ENCODE measurements around the gene RSF1.

RSF1 gene

DNA sequence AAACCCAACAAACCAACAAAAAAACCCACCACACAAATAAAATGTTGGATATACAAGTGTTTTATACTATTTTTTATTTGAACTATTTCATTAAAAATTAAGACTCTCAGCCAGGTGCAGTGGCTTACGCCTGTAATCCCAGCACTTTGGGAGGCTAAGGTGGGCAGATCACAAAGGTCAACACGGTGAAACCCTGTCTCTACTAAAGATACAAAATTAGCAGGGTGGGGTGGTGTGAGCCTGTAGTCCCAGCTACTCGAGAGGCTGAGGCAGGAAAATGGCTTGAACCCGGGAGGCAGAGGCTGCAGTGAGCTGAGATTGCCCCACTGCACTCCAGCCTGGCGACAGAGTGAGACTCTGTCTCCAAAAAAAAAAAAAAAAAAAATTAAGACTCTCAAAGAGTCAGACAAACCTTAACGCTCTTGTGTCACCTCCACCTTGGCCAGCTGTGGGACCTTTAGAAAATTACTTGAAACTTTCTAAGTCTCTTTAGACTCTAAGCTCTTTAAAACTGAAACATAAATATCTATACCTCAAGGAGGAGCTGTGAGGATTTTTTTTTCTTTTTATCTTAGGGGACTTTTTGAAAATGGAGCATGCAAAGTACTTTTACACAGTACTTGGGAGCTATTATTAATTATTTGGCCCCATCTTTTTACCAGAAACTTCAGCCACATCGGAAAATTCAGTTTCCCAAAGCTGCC lies 114.5 kb downstream of the RSF1 start:
- TF ChIP-seq, protein P1, sequence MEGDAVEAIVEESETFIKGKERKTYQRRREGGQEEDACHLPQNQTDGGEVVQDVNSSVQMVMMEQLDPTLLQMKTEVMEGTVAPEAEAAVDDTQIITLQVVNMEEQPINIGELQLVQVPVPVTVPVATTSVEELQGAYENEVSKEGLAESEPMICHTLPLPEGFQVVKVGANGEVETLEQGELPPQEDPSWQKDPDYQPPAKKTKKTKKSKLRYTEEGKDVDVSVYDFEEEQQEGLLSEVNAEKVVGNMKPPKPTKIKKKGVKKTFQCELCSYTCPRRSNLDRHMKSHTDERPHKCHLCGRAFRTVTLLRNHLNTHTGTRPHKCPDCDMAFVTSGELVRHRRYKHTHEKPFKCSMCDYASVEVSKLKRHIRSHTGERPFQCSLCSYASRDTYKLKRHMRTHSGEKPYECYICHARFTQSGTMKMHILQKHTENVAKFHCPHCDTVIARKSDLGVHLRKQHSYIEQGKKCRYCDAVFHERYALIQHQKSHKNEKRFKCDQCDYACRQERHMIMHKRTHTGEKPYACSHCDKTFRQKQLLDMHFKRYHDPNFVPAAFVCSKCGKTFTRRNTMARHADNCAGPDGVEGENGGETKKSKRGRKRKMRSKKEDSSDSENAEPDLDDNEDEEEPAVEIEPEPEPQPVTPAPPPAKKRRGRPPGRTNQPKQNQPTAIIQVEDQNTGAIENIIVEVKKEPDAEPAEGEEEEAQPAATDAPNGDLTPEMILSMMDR (IDR thresholded peaks at IDR 0.05; ENCODE audit: borderline replicate concordance, control extremely low read depth, extremely low read depth, insufficient read depth, missing control alignments): no peak
- no peak for DNase-seq (ENCODE audit: low spot score)
- in situ Hi-C loops (cut with MboI; ENCODE audit: low sequenced_read_pairs, unreplicated experiment): no loop called here

DNA sequence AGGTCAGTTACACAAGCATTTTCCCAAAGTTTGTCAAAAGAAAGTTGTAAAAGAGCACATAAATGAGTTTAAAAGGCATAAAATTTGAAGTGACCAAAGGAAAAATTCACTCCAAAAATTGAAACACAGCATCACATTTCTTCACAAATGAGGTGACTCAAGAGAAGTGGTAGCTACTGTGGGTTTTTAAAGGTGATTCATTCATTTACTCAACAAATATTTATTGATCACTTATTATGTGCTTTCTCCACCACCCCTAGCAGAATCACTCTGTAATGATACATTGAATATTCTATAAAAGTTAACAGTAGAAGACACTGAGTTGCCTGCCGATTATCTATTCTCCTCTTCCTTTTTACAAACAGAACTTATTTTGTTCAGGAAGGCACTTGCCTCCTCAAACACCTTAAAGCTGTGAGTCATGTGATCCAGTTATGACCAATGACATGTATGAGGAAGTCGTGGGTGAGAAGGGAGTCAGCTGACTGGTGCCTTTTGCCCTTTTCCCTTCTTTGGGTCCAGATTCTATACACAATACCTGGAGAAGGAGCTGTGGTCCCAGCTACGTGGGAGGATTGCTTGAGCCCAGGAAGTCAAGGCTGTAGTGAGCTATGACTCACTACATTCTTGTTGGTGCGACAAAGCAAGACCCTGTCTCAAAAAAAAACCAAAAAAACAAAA lies 115.2 kb downstream of the RSF1 start:
- in situ Hi-C loops (cut with MboI; ENCODE audit: low sequenced_read_pairs, unreplicated experiment): no loop called here
- no peak for DNase-seq (ENCODE audit: low spot score)
- TF ChIP-seq, protein P1 (IDR thresholded peaks at IDR 0.05; ENCODE audit: borderline replicate concordance, control extremely low read depth, extremely low read depth, insufficient read depth, missing control alignments): no peak

DNA sequence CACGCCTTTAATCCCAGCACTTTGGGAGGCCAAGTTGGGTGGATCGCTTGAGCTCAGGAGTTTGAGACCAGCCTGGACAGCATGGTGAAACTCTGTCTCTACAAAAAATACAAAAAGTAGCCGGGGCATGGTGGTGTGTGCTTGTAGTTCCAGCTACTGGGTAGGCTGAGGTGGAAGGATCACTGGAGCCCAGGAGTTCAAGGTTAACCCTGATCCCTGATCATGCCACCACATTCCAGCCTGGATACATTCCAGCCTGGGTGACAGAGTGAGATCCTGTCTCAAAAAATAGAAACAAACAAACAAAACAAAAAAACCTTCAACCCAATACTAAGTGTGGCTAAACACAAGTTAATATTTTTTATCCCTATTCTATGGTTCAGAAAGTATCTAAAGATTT lies 116.5 kb downstream of the RSF1 start:
- DNase-seq (ENCODE audit: low spot score): no peak
- TF ChIP-seq, protein P1 (IDR thresholded peaks at IDR 0.05; ENCODE audit: borderline replicate concordance, control extremely low read depth, extremely low read depth, insufficient read depth, missing control alignments): no peak
- in situ Hi-C loops (cut with MboI; ENCODE audit: low sequenced_read_pairs, unreplicated experiment): no loop called here

DNA sequence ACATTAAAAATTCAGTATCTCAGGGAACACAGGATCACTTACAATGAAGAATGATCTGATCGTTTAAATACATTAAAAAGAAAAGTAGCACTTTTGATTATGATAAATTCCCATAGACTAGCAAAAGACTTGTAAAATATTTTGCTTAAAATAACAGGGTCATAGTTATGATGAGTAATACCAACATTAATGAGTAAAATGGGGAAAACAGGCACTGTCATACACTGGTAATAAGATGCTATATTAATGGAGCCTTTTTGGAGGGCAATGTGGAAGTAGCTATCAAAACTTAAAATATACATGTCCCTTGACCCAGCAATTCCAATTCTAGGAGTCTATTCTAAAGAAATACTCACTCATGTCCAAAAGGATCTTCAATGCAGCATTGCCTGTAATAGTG lies 121.1 kb downstream of the RSF1 start:
- no peak for DNase-seq (ENCODE audit: low spot score)
- in situ Hi-C loops (cut with MboI; ENCODE audit: low sequenced_read_pairs, unreplicated experiment): no loop called here
- TF ChIP-seq, protein P1 (IDR thresholded peaks at IDR 0.05; ENCODE audit: borderline replicate concordance, control extremely low read depth, extremely low read depth, insufficient read depth, missing control alignments): no peak

DNA sequence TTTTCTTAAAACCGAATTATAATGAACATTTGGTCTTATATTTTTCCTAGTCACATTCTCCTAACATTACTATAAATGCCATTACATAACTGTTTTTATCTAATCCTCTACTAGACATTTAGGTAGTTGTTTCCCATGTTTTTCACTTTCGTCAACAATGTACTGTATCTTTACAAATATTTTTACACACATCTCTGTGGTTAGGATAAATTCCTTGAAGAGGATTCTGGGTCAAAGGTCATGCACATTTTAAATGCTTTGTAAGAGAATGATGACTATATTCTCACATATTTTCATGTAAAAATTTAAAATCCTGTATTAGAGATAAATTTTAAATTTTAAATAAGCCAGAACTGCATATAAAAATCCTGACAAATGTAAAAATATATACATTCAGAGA lies 121.6 kb downstream of the RSF1 start:
- in situ Hi-C loops (cut with MboI; ENCODE audit: low sequenced_read_pairs, unreplicated experiment): no loop called here
- no peak for DNase-seq (ENCODE audit: low spot score)
- TF ChIP-seq, protein P1 (IDR thresholded peaks at IDR 0.05; ENCODE audit: borderline replicate concordance, control extremely low read depth, extremely low read depth, insufficient read depth, missing control alignments): no peak

DNA sequence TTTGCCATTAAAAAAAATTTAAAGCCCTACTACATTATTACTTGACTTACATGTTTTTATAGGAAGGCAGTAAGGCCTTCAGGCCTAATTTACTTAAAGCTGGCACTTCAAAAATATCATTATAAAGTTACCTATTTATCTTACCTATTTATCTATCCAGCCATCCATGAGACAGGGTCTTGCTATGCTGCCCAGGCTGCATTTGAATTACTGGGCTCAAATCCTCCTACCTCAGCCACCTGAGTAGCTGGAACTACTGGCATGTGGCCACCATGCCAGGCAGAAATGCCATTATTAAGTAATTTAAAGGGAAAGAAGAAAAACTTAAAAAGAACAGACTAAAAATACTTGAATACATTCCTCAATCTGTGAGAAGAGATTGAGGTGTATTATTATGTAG lies 122.7 kb downstream of the RSF1 start:
- no peak for DNase-seq (ENCODE audit: low spot score)
- TF ChIP-seq, protein P1 (IDR thresholded peaks at IDR 0.05; ENCODE audit: borderline replicate concordance, control extremely low read depth, extremely low read depth, insufficient read depth, missing control alignments): no peak
- in situ Hi-C loops (cut with MboI; ENCODE audit: low sequenced_read_pairs, unreplicated experiment): no loop called here

Measured in GM13976 (cell line).